Stimulated activated CD8-positive, alpha-beta memory T cell treated with anti-CD3 and anti-CD28 coated beads, Interleukin-2, amount 100 ng/mL, for 1 hour (primary cell): ENCODE results near the gene CHRNG.

Experiments
- DNase-seq, 2 donors: peaks; one replicate each; pipeline ENCODE4 v3.0.0-alpha.2; 2020; ENCODE audit warnings: low read depth in 2 of 2

The CHRNG gene, protein sequence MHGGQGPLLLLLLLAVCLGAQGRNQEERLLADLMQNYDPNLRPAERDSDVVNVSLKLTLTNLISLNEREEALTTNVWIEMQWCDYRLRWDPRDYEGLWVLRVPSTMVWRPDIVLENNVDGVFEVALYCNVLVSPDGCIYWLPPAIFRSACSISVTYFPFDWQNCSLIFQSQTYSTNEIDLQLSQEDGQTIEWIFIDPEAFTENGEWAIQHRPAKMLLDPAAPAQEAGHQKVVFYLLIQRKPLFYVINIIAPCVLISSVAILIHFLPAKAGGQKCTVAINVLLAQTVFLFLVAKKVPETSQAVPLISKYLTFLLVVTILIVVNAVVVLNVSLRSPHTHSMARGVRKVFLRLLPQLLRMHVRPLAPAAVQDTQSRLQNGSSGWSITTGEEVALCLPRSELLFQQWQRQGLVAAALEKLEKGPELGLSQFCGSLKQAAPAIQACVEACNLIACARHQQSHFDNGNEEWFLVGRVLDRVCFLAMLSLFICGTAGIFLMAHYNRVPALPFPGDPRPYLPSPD

DNA sequence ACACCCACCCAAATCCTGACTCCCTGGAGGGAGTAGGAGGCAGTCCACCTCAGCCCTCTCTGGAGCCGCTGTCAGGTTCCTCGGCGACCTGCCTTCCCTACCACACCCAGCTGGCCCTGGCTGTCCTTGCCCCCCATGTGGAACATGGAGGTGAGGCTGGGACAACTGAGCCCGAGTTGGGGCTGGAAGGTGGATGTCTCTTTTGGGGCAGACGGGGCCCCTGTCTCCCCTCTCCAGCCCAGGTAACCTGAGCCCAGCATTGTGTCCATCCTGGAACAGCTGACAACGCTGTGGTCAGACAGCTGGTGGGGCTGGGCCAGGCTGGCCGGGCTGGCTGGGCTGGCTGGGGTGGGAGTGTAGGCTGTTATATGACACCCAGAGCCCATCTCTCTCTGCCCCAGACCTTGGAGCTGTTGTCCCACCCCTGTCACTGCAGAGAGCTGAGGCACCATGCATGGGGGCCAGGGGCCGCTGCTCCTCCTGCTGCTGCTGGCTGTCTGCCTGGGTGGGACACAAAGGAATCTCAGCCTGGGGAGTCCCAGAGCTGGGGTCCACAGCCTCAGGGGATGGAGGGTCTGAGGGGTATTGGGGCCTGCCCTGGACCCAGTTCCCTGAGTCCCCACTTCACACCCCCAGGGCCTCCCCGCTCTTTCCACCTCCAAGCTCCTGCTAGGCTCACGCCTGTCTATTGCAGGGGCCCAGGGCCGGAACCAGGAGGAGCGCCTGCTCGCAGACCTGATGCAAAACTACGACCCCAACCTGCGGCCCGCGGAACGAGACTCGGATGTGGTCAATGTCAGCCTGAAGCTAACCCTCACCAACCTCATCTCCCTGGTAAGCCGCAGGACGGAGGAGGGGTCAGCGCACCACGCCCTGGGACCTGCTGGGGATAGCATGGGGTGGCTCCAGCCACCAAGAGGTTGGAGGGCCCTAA, at the start of gene CHRNG:
CHRNG (plus strand) TSS at position 395 of the 934 bp plus-strand sequence; CDS start at position 451, 56 bp downstream.
- no peak for DNase-seq

DNA sequence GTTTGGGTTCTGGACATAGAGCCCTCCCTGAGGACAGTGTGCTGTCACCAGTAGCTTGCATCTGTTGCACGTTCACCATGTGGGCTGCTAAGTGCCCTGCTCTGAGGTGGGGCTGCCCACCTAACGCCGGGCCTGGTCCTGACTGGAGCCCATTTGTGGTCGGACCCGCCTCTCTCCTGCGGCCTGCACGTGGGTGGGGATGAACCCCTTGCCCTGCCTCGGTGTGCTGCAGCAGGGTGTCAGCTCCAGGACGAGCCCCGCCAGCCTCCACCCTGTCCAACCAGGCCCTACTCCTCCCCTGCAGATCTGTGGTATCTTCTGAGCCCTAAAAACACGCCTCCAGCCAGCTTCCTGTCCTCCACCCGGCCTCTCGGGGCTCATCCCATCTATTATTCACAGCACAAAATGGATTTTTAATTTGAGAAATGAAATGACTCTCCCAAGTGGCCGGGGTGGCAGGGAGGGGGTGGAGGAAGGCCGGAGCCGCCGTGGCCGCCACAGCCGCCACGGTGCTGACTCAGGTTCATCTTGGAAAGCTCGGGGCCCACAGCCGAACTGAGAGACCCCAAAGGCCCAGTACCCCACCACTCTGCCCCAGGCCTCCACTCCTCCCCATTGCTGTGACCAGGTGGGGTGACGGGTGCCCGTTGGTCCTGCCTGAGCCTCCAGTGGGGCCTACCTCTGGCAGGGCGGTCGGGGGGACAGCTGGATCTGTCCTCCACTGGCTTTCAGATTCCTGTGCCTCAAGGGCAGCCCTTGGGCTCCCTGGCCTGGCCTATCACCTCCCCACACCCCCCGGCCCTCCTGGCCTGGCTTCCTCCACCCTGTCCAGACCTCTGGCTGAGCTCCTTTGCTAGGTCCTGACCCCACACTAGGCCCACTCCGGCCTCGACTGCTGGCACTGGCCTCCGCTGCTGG, 49.0 kb upstream of the CHRNG start:
- no peak for DNase-seq

DNA sequence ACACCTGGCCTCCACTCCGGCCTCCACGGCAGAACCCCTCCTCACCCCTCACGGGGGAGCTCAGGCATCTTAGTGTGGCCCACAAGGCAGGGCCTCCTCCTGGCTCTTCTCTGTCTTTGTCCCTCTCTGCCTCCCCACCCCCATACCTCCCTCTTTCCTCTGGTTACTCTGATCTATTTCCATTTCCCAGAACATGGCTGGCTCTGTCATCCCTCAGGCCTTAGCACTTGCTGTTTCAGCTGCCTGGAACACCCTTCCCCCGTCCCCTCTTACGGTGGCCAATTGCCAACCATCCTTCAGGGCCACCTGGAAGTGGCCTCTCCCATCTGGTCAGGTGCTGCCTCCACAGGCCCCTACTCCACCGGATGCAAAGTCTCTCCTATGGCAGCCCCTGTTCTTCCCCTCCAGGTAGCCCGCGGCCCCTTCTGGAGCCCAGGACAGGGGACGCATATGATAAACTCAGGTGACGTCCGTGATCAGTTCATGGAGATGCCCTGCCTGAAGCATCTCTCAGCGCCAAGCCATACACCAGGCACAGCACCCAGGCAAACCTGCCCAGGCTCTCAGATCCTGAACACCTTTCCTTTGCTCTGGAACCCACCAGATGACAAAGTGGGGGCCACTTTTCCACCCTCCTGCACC, 48.2 kb upstream of the CHRNG start:
- no peak for DNase-seq

DNA sequence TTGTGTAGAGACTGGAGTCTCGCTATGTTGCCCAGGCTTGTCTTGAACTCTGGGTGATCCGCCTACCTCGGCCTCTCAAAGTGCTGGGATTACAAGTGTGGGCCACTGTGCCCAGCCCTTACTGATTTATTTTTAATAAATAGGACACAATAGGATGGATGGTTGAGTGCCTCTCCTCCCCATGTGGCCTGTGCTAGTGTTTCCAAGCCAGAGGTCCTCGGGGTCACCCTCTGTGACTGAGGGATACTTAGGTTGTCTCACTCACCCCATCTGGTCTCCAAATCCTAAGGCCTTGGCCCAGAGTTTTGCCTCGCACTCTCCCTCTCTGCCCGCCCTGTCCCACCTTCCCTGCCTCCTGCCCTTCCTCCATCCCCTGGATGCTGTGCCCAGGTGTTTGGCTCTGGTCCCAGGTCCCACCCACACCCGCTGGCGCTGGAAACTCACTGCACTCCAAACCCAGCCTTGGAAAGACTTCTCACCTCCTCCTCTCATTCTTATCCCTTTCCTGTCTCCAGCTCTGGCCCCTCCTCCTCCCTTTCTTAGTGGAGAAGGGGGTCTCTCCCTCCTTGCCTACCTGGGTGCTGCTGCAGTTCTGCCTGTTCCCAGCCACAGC, 47.1 kb upstream of the CHRNG start:
- no peak for DNase-seq

DNA sequence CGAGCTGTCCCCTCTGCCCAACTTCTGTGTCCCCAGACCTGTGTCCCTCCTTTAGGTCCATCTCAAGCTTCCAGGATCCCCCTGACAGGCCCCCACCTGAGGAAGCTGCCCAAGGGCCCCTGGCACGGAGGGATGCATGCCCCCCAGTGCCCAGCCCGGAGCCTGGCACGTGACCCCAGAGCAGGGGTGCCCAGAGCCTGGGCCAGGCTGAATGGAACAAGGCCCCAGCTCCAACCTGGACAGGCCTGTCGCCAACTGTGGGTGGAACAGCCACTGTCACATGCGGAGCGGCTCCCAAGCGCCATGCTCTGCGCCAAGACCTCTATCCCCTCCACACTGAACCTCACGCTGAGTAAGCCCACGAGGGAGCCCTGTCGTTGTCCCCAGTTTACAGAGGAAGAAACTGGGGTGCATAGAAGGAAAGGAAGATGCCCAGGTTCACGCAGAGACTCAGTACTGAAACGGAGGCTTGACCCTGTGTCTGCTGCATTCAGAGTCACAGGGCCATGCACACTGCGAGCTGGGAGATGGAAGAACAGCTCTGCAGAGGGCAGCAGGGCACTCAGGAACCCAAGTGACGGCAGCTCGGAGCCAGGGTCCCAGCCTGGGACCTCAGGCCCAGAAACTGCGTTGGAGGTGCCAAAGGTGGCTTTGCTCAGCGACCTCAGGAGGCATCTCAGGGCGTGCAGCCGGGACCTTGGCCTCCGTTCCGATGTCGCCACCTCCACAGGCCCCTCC, 46.4 kb upstream of the CHRNG start:
- no peak for DNase-seq

DNA sequence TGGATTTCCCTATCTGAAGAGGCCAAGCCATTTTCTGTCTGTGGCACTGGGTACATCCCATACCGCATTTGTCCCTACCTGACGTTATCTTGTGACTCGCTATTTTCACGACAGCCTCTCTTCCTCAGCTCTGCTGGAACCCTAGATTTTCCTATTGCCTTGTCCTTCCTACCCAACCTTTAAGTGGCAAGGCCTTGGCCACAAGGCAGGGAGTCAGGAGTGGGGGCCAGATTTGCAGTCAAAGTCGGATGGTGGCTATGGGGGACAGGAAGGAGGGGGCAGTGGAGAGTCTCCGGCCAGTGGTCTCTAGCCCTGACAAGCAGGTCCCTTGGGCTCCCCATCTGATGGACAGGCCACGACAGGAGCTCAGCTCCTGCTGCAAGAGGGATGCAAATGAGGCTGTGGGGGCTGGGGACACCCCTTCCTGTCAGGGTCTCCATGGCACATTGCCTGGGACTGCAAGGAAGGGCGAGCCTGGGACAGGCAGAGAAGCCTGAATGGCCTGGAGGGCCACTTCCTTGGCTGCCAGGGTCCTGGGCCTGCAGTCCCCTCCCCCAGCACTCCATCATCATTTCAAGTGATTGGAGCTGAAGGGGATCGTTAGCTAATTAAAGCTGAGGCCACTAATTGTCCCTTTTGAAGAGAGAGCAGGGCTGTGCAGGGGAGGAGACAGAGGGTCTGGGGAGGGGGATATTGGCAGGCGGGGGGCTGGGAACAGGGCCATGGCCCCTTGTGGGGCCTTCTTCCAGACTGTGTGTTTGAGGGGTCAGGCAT, 45.6 kb upstream of the CHRNG start:
- DNase-seq, result no peak

DNA sequence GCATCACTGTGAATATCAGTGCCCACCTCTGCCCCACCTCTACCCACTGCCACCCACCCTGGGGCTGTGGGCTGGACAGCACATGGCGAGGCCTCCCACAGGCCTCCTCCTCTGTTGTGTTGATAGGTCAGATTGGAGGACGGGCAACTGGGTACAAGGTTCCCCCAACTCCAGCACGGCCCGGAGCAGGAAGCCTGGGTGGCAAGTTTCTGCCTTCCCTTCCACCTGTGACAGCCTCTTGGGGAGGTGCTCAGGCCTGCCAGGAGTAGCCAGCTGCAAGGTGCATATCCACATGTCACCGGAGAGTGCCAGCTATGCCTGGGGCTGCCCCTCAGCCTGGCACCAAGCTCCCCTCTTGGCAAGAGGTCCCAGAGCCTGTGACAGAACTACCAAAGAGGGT, 45.0 kb upstream of the CHRNG start:
- no peak for DNase-seq

DNA sequence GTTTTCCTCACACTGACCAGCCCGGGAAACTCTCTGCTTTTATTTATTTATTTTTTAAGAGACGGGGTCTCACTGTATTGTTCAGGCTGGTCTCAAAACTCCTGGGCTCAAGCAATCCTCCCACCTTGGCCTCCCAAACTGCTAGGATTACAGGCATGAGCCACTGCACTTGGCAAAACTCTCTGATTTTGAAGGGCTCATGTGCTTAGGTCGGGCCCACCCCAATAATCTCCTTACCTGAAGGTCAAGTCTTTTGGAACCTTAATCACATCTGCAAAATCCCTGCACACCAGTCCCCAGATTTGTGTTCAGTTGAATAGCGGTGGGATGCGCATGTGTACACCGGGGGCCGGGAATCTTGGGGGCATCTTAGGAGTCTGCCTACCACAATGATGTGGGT, 44.2 kb upstream of the CHRNG start:
- DNase-seq, result no peak

DNA sequence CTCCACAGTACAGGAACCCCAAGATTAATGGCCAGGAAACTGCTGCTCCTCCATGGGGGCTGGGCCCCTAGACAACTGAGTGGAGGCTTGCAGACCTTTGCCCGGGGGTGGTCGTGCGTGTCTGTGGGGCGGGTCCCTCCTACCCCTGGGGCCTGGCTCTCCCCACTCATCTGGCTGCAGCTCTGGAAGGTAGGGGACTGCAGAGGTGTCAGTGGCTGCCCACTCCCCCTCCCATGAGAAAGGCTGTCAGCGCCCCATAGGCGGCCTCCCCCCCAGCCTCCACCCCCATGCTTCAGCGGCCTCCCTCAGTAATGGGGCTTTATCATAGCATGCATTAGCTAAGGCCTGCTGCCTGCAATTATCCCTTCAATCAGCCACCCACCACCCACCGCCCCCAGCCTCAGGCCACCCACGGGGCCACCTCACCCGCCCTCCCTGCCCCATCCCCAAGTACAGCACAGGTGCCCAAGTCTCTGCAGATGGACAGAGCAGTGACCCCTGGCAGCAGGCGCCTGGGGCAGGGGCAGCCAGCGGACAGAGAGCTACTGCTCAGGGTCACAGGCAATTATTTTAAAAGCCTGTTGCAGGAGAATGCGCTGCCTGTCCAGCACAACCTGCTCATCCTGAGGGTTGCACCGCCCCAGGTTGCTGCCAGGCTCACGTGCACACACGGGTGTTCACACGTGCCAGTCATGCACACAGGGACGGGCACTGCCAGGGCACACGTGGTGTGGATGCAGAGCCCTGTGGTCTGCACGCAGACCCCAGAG, 42.8 kb upstream of the CHRNG start:
- DNase-seq, result no peak

DNA sequence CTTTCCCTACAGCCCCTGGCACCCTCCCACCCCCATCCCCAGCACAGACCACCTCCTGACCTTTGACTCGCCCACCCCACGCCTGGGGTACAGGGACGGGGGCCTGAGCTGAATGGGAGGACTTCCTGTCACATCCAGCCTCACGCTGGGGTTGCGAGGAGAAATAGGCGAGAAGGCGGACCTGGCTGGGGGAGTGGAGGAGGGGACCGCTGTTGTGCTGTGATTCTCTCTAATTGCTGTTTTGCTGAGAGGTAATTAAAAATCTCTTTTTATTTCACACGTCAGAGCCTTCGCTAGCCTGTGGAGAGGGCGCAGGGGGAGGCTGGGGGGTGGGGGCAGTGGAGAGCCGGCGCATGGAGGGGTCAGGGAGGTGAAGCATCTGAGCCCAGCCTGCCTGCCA, 42.1 kb upstream of the CHRNG start:
- DNase-seq, result no peak

DNA sequence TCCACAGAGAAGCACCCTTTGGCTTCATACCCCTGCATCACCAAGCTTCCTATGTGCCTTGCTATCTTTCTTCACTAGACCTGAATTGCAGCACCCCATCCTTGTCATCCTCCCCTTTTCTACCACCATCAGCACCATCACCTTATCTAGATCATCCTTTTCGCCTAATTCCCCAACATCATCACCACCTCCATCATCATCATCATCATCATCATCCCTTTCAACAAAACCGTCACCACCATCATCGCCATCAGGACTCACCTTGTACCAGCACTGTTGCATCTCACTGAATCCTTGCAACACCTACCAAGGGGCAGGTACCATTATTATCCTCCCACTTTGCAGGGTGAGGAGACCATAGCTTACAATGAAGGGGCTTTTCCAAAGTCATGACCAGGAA, 41.0 kb upstream of the CHRNG start:
- no peak for DNase-seq

DNA sequence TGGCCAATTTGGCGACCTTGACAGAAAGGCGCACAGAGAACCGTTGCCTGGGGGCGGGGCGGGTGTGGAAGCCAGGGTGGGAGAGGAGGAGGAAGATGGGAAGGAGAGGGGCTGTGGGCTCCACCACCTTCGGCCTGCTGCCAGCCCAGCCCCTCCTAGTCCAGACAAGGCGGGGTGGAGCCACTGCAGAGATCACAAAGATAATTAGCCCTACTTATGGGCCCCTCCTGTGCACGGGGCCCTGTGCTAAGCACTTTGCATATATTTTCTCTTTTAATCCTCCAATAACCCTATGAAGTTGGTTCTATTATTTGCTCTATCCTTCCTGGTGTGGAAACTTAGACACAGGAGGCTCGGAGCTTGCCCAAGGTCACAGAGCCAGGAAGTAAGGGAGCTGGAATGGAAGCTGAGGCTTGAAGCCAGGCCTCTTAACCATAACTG, 38.1 kb upstream of the CHRNG start:
- no peak for DNase-seq

DNA sequence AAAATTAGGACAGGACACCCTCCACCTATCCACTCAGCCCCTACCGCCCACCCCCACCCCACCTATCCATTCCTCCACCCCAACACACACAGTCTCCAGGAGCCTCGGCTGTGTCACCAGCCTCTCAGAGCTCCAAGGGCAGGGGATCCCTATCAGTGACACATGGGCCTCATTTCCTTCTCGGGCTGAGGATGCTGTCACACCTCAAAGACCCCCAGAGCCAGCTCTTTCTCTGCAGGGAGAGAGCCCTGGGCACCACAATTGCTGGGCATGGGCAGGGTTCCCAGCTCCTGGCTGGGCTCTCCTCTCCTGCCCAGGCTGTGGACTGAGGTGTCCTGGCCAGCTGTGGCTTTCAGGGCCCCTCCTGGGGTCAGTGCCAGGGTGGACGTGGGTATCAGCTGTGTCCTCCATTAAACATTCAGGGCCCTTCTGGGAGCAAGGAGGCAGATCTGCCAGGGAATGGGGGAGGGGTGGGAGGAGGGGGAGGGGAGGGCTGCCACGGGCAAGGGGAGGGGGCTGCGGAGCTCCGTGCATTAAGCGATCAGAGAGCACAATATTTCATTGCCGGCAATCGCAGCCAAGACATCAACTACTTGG, 37.6 kb upstream of the CHRNG start:
- DNase-seq, result no peak

DNA sequence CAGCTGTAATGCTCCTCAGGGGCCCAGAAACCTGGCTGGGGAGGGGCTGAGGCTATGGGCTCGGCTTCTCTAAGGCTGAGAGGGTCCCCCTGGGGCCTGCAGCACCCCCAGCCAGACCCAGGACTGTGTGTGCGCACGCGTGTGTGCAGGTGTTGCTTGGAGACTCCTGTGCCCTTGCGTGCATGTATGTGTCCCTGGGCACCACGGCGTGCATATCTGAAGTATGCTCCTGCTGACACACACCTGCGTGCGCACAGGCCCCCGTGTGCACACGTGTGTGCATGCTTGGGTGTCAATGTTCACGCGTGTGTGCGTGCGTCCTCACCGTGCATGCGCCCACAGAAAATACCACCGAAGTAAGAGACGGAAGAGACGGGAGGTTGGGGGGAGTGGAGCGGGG, 37.0 kb upstream of the CHRNG start:
- no peak for DNase-seq

DNA sequence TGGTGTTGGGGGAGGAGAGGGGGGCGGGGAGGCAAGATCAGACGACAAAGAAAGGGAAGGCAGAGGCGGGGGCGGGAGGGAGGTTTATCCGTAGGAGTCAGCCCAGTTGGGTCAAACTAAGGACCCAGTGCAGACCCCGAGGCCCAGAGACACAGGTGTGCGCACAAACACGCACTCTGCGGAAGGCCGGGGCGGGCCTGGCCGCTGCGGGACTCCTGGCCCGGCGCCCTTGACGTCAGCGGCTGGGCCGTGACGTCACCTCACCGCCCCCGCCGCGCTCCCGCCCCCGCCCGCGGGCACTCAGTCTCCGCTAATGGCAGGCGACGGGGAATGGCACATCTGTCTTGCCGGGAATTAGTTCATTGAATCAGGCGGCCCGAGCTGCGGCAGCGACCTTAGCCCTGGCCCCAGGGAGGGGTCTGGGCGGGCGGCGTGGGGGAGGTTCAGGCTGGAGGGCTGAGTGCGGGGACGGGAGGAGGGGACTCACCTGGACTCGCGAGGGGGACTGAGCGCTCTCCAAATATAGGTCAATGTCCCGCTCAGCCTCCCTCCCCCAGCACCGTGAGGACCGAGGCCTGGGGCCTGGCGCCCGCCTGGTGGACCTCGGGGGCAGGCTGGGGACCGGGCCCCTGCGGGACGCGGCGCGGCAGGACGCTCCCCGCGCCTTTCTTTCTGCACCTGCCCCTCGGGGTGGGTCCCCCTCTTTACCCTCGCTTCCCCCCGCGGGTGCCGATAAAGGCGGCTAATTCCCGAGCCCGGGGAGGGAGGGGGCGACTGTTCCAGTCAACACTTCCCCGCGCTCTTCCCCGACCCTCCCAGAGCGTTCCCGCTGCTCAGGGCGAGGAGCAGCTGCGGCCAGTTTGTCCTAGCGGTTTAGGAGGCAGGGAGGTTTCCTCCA, 36.3 kb upstream of the CHRNG start:
- no peak for DNase-seq

DNA sequence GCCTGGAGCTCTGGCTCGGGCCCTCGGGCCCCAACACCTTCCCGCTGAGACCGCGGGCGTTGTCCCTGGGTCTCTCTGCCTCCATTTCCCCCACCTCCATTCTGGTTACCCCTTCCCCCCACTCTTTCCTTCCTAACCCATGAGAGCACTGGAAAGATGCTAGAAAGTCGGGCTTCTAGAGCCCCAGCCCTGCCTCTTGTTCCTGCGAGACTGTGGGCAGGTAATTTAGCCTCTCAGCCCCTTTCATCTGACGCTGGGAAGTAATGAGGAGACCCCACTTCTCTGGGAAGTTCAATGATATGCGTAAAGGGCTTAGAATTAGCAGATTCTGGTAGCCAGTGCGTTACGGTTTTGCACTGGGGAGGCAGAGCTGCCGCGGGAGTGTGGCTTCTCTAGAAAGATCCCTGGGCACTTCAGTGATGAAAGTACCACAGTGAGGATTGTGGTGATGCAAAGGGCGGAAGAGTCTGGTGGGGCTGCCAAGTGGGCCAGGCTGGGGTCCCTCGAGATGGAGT, 35.6 kb upstream of the CHRNG start:
- no peak for DNase-seq

DNA sequence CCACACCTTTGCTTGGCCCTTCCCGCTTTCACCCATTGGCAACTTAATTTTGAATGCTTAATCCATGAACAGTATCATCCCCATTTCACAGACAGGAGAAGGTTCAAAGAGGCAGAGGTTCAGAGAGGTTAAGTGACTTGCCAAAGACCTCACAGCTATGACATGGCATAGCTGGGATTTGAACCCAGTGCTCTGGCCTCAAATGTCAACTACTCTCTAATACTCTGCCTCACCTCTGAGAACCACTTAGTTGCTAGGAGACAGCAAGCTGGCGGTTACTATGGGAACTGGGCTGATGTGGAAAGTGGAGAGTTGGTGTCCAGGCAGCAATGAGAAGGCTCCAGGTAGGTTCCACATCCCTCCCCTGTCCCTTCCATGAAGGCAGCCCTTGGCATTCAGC, 35.1 kb upstream of the CHRNG start:
- no peak for DNase-seq
